ENCODE results near the gene DIDO1. TPM values are rescaled to one million over a fixed set of nuclear protein-coding genes. Genes with fewer than 3 reads are reported as not detected.

DIDO1 gene
- total and polyA plus RNA-seq, 2 of the 13 experiments (the other 11 are each of a cell fraction or from before 2014, with no cell fraction given): 75.0 to 75.1 TPM

DNA sequence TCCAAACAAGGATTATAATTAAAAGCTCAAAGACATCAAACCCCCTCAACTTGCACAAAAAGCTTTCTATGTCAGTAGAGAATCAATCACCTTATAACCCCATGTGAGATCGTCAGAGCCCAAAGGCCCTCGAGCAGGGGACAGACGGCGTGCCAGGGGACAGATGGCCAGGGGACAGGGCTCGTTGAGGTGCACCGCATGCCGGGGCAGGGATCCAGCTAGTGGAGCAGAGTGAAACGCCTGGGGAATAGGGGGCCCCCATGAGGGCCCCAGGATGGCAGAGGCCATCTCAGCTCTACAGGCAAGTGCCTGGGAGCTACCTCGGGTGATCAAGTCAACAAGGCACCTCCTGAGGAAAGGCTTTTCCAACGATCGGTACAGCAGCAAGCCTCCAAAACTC, 28.6 kb downstream of the DIDO1 start:
- no peak overlapping the region for H2AFZ ChIP-seq (ENCODE audit: low read length)
- H3K9ac ChIP-seq (ENCODE audit: insufficient read depth, low read depth, low read length): no peak overlapping the region
- ATAC-seq (no peak), FAIRE-seq (no peak), DNase-seq (ENCODE audit: low spot score) (no peak)
- no peaks in the 10 kb centered on the region for H3K27me3 ChIP-seq (ENCODE audit: control insufficient read depth in 1 of 2, insufficient read depth in 2 of 2, low read length in 2 of 2)
- no peak overlapping the region for H3K4me3 ChIP-seq (replicated peaks in 1 of 3; ENCODE audit: insufficient read depth in 1 of 3, low read depth in 2 of 3, low read length in 3 of 3)
- ChIA-PET POLR2A (interaction anchor here (1.0 to 1.6 kb wide), 3 partner anchors 37 to 75 kb away, joined by 3 to 5 read pairs (median 4); no protein-coding TSS in a partner anchor), CTCF (ENCODE audit: low intra/inter-chr PET ratio, low total read pairs) (no interaction called here)
- TF ChIP-seq ZNF230 (CRISPR knock-in tag; IDR thresholded peaks at IDR 0.05): no peak
- TF ChIP-seq POLR2G (IDR thresholded peaks at IDR 0.05; ENCODE audit: low read depth, low read length): 0 out of 2 replicates have a peak, but pooled peaks have one; percentile 6
- TF ChIP-seq, protein P1, sequence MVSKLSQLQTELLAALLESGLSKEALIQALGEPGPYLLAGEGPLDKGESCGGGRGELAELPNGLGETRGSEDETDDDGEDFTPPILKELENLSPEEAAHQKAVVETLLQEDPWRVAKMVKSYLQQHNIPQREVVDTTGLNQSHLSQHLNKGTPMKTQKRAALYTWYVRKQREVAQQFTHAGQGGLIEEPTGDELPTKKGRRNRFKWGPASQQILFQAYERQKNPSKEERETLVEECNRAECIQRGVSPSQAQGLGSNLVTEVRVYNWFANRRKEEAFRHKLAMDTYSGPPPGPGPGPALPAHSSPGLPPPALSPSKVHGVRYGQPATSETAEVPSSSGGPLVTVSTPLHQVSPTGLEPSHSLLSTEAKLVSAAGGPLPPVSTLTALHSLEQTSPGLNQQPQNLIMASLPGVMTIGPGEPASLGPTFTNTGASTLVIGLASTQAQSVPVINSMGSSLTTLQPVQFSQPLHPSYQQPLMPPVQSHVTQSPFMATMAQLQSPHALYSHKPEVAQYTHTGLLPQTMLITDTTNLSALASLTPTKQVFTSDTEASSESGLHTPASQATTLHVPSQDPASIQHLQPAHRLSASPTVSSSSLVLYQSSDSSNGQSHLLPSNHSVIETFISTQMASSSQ (IDR thresholded peaks at IDR 0.05; ENCODE audit: low read depth): no peak
- TF ChIP-seq, protein P1 (CRISPR knock-in tag; IDR thresholded peaks at IDR 0.05; ENCODE audit: borderline replicate concordance): no peak
- no peak for TF ChIP-seq HCFC1 (IDR thresholded peaks at IDR 0.05; ENCODE audit: low read depth, low read length)
- no peak for TF ChIP-seq ZEB1 (IDR thresholded peaks at IDR 0.05; ENCODE audit: insufficient replicate concordance, low read depth)
- TF ChIP-seq, protein P2, sequence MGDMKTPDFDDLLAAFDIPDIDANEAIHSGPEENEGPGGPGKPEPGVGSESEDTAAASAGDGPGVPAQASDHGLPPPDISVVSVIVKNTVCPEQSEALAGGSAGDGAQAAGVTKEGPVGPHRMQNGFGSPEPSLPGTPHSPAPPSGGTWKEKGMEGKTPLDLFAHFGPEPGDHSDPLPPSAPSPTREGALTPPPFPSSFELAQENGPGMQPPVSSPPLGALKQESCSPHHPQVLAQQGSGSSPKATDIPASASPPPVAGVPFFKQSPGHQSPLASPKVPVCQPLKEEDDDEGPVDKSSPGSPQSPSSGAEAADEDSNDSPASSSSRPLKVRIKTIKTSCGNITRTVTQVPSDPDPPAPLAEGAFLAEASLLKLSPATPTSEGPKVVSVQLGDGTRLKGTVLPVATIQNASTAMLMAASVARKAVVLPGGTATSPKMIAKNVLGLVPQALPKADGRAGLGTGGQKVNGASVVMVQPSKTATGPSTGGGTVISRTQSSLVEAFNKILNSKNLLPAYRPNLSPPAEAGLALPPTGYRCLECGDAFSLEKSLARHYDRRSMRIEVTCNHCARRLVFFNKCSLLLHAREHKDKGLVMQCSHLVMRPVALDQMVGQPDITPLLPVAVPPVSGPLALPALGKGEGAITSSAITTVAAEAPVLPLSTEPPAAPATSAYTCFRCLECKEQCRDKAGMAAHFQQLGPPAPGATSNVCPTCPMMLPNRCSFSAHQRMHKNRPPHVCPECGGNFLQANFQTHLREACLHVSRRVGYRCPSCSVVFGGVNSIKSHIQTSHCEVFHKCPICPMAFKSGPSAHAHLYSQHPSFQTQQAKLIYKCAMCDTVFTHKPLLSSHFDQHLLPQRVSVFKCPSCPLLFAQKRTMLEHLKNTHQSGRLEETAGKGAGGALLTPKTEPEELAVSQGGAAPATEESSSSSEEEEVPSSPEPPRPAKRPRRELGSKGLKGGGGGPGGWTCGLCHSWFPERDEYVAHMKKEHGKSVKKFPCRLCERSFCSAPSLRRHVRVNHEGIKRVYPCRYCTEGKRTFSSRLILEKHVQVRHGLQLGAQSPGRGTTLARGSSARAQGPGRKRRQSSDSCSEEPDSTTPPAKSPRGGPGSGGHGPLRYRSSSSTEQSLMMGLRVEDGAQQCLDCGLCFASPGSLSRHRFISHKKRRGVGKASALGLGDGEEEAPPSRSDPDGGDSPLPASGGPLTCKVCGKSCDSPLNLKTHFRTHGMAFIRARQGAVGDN (CRISPR knock-in tag; IDR thresholded peaks at IDR 0.05): no peak
- TF ChIP-seq, protein P3, sequence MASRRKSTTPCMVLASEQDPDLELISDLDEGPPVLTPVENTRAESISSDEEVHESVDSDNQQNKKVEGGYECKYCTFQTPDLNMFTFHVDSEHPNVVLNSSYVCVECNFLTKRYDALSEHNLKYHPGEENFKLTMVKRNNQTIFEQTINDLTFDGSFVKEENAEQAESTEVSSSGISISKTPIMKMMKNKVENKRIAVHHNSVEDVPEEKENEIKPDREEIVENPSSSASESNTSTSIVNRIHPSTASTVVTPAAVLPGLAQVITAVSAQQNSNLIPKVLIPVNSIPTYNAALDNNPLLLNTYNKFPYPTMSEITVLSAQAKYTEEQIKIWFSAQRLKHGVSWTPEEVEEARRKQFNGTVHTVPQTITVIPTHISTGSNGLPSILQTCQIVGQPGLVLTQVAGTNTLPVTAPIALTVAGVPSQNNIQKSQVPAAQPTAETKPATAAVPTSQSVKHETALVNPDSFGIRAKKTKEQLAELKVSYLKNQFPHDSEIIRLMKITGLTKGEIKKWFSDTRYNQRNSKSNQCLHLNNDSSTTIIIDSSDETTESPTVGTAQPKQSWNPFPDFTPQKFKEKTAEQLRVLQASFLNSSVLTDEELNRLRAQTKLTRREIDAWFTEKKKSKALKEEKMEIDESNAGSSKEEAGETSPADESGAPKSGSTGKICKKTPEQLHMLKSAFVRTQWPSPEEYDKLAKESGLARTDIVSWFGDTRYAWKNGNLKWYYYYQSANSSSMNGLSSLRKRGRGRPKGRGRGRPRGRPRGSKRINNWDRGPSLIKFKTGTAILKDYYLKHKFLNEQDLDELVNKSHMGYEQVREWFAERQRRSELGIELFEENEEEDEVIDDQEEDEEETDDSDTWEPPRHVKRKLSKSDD (CRISPR knock-in tag; IDR thresholded peaks at IDR 0.05; ENCODE audit: low read depth): no peak
- peak; percentile 42; the same call in 1 of the 2 replicates for TF ChIP-seq POLR2AphosphoS5 (IDR thresholded peaks at IDR 0.05; ENCODE audit: low read depth, low read length)
- peak; percentile 87 for TF ChIP-seq AGO2 (optimal IDR thresholded peaks at IDR 0.05; ENCODE audit: low read depth, low read length)
- TF ChIP-seq RFX3 (CRISPR knock-in tag; IDR thresholded peaks at IDR 0.05): no peak
- TF ChIP-seq MAFF (IDR thresholded peaks at IDR 0.05; ENCODE audit: low read depth, low read length): no peak
- WGBS (ENCODE audit: low lambda C conversion rate): 93% methylated on average over 8 of the region's 11 CpGs
- peaks cover 32% of the 10 kb centered on the region for H3K4me1 ChIP-seq (ENCODE audit: insufficient read depth, low read length)
- no peak overlapping the region for H3K27ac ChIP-seq (ENCODE audit: extremely low read length, insufficient read depth, low read length)
- no peaks in the 10 kb centered on the region for H3K79me2 ChIP-seq (ENCODE audit: insufficient read depth, low read length)
- no peaks in the 10 kb centered on the region for H3K9me3 ChIP-seq (ENCODE audit: low read length)
- no TSS peak for BruUV-seq (replicated peaks)
- H3K36me3 ChIP-seq (replicated peaks in 1 of 2; ENCODE audit: control insufficient read depth in 1 of 2, insufficient read depth in 2 of 2, low read length in 2 of 2): peaks cover 20 to 51% of the 10 kb centered on the region in 2 experiments
- intact Hi-C loops (cut with micrococcal nuclease; ENCODE audit: unreplicated experiment) (no loop called here), in situ Hi-C loops (cut with HindIII; ENCODE audit: extremely low pct_ligation_motif_present, low pct_unique_long_range_greater_than_20kb) (no loop called here)
- H4K20me1 ChIP-seq (ENCODE audit: insufficient read depth, low read length): peaks cover 11% of the 10 kb centered on the region
- H3K4me2 ChIP-seq (ENCODE audit: low read depth, low read length): no peak overlapping the region

Measured in HepG2 (cell line).